ENCODE results near the gene HOXA2.

The HOXA2 gene

DNA sequence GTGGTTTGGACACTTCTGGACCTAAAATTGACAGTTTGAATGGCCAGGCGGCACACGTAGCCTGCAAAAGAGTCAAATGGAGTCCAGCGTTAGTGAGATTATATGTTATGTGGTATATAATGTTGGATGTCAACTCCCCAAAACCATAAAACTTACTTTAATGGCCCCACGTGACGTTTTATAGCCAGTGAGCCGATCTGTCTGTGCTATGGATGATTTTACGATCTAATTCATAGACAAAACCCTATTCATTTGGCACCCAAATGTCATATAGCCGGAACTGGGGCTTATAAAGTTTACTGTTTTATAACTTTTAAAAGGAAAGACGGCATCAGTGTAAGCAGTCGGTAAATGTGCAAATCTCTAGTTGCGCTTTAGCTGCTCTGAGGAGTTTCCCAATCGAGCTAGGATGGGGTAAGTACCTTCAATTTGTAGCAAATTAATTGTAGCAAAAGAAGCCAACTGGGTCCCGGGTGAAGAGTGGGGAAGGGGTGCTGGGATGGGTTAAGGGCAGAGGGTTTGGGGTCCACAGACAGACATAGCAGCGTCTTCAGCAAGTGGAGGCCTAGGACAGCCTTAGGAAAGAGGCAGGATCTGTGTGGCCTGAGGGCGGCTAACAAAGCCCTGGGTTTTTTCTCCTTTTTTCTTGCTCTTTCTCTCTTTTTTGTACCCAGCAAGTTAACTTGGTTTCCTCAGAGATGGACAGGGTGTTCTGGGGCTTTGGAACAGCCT, 37.8 kb upstream of the HOXA2 start:
- TF ChIP-seq, protein P1, sequence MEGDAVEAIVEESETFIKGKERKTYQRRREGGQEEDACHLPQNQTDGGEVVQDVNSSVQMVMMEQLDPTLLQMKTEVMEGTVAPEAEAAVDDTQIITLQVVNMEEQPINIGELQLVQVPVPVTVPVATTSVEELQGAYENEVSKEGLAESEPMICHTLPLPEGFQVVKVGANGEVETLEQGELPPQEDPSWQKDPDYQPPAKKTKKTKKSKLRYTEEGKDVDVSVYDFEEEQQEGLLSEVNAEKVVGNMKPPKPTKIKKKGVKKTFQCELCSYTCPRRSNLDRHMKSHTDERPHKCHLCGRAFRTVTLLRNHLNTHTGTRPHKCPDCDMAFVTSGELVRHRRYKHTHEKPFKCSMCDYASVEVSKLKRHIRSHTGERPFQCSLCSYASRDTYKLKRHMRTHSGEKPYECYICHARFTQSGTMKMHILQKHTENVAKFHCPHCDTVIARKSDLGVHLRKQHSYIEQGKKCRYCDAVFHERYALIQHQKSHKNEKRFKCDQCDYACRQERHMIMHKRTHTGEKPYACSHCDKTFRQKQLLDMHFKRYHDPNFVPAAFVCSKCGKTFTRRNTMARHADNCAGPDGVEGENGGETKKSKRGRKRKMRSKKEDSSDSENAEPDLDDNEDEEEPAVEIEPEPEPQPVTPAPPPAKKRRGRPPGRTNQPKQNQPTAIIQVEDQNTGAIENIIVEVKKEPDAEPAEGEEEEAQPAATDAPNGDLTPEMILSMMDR (IDR thresholded peaks at IDR 0.05; ENCODE audit: insufficient read depth, low read depth, low read length, missing control alignments) = no peak
- DNase-seq (ENCODE audit: low read depth) = no peak
- H3K4me3 ChIP-seq (ENCODE audit: low read depth, low read length) = no peak overlapping the region

DNA sequence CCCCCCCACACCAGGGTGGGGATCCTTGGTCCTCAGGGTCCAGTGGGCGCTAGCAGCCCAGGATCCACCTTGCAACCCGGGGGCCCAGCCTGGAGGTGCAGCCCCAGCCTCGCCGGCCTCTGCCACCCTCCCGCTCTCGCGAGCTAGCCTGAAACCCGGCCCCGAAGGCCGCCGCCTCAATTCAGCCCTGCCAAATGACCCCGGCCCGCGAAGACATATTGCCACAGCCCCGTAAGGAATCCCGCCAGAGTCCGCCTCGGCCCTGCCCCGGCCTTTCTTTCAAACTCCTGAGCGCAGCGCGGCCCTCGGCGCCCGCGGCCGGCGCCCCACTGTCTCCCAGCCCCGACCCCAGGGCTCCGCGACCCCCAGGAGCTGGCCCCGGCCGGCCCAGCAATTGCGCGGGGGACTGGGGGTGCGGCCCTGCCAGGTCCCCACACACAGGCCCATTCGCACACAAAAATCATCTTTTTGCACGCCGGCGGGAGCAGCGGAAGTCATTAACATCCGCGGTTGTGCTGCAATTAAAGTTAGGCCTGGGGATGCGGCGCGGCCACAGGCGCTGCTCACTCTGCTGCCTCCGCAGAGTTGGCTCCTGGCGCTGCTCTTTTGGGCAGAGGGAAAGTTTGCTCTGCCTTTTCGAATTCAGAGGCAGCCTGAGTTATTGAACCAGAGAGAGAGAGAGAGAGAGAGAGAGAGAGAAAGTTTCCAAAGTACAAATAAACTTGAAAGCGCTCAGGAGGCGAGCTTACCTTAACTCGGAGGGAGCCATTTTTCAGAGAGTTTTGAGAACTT, 37.0 kb upstream of the HOXA2 start:
- no peak overlapping the region for H3K4me3 ChIP-seq (ENCODE audit: low read depth, low read length)
- DNase-seq (ENCODE audit: low read depth) = no peak
- TF ChIP-seq, protein P1 (IDR thresholded peaks at IDR 0.05; ENCODE audit: insufficient read depth, low read depth, low read length, missing control alignments) = no peak

DNA sequence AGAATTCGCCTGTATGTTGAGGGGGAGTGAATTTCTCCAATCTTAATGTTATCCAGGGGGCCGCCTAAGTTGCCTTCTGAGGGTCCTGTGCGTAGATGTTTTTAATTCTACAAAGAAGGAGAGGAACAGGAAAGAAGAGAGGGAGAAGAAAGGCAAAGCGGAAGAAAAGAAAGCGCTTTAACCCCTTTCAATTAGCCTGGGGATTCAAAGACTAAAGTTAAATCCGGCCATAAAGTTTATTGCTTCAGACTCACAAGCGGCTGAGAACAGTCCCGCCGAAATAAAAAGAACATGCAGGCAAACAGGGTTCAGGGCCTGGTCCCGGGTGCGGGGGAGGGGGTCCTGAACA, 36.5 kb upstream of the HOXA2 start:
- H3K4me3 ChIP-seq (ENCODE audit: low read depth, low read length) = no peak overlapping the region
- no peak for DNase-seq (ENCODE audit: low read depth)
- TF ChIP-seq, protein P1 (IDR thresholded peaks at IDR 0.05; ENCODE audit: insufficient read depth, low read depth, low read length, missing control alignments) = no peak

DNA sequence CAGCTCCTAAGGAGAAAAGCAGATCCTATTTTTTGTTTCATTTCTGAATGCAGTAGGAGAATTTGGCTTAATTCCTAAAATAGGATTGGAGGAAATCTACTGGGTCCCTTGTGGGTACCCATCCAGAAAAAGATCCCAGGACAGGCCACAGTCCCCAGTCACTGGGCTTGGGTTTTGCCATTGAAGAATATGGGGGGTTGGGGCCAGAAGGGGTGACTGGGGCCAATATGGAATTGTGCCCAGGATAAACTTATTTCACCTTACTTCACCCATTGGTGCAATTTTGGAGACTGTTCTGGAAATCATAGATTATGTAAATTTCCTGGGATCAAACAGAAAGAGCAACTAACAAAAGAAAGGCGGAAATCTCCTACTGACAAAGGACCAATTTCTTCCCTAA, 36.0 kb upstream of the HOXA2 start:
- H3K4me3 ChIP-seq (ENCODE audit: low read depth, low read length) = no peak overlapping the region
- DNase-seq (ENCODE audit: low read depth) = no peak
- TF ChIP-seq, protein P1 (IDR thresholded peaks at IDR 0.05; ENCODE audit: insufficient read depth, low read depth, low read length, missing control alignments) = no peak

DNA sequence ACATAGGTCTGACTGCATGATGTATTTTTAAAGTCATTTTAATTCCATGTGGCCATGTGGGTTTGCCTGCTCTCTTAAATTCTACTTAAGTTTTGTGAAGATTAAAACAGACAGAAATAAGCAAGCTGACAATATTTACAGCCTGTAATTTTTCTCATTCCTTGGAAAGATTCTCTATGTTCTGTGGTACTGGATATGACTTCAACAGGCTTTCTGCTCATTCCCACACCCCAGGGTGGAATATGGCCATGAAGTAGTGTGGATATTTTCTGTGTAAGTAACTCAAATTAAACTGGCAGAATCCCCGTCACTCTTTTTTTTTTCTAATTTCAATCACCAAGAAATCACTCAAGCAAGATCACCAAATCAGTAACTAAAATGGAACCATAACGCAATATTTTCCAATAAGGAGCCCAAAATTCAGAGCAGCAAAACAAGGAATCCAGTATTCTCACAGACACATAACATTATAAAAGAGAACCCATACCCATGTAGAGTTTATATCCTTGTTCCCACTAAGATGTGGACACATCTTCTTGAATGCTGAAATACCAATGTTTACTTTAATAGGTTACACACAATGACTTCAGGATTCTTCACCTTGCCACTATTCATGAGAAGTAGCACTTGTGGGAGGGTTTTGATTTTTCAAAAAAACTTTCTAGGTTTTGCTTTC, 35.3 kb upstream of the HOXA2 start:
- H3K4me3 ChIP-seq (ENCODE audit: low read depth, low read length) = no peak overlapping the region

DNA sequence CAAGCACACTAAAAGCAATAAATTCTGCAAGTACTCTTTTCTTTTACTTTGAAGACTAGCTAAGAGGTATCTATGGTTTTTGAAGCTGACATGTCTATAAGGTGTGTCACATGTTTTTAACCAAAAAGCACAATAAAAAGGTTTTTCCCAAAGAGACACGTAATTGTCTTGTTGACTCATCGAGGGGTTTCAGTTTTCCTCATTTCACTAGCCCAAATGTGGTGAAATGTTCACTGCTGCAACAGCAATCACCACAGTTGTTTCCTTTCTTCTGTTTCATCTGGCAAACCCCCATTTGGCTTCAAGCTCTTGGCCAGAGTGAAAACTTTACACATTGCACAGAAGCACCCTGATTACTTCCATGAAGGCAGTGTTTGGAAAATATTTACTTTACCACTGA, 31.9 kb upstream of the HOXA2 start:
- DNase-seq (ENCODE audit: low read depth) = peak; percentile 54
- TF ChIP-seq, protein P1 (IDR thresholded peaks at IDR 0.05; ENCODE audit: insufficient read depth, low read depth, low read length, missing control alignments) = no peak
- no peak overlapping the region for H3K4me3 ChIP-seq (ENCODE audit: low read depth, low read length)

More for the DNA sequence above, 35.3 kb upstream of the HOXA2 start:
- no peak for DNase-seq (ENCODE audit: low read depth)
- TF ChIP-seq, protein P1 (IDR thresholded peaks at IDR 0.05; ENCODE audit: insufficient read depth, low read depth, low read length, missing control alignments) = no peak

All from GM12865 (cell line).